Measurements from ENCODE around the gene DNM2.
"Not testable (repeated sequence)": the region's sequence is repeated elsewhere in the genome, so short reads cannot be mapped to it uniquely, and the experiment has no call there.

DNM2 gene

DNA sequence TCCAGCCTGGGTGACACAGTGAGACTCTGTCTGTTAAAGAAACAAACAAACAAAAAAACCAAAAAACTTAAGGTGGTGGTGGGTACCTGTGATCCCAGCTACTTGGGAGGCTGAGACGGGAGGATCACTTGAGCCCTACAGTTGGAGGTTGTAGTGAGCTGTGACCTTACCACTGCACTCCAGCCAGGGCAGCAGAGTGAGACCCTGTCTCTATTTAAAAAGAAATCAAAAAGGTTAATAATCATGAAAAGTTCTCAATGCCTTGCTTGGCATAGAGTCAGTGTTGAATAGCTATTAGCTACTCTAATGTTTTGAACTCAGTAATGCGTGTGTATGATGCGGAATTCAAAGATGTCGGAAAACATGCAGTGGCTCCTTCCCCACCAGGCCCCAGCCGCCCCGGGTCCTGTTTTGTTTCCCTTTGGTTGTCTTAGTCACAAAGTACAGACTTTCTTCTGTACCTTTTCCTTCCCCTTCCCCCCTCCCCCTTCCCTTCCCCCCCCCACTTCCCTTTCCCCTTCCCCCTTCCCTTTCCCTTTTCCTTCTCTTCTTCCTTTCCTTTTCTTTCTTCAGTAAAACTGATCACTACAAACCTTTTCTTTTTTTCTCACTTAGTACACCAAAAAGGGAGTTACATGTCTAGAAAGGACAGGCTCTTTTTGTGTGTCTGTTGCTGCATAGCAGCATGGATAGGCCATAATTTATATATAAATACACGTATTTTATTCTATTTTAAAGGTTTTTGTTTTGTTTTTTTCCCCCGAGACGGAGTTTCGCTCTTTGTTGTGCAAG lies 35.2 kb downstream of the DNM2 start:
- no peak for DNase-seq (ENCODE audit: low read depth)

GRCh38 chr19:10756371-10756770 lies 38.5 kb downstream of the DNM2 start:
- DNase-seq (ENCODE audit: low read depth), result no peak

DNA sequence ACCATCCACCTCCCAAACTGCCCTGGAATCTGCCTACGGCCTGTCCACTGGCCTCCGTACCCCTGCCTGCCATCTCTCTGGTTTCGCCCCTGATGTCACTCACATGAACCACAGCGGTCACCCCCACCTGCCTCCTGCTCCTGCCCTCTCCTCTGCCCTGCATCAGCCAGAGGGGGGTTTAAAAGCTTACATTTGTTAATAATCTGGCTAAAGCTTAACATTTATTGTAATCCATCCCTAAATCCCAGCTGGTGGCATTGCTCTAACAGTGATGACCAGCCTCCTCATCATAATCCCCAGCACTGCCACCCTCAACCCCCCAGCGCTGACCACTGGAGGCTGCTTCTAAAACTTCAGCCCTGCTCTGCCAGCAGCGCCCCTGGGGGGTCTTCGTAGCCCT lies 38.9 kb downstream of the DNM2 start:
- no peak for DNase-seq (ENCODE audit: low read depth)

DNA sequence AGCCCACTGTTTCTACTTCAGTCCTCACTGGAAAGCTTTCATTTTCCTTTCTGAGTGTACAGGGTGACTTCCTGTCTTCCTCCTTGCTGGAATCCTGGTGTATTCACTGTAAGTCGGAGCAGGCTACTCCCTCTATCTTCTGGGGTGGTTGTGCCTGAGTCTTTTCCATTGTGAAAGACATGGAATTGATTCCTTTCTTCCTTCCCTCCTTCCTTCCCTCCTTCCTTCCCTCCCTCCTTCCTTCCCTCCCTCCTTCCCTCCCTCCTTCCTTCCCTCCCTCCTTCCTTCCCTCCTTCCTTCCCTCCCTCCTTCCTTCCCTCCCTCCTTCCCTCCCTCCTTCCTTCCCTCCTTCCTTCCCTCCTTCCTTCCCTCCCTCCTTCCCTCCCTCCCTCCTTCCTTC lies 40.2 kb downstream of the DNM2 start:
- DNase-seq (ENCODE audit: low read depth), result not testable (repeated sequence)

DNA sequence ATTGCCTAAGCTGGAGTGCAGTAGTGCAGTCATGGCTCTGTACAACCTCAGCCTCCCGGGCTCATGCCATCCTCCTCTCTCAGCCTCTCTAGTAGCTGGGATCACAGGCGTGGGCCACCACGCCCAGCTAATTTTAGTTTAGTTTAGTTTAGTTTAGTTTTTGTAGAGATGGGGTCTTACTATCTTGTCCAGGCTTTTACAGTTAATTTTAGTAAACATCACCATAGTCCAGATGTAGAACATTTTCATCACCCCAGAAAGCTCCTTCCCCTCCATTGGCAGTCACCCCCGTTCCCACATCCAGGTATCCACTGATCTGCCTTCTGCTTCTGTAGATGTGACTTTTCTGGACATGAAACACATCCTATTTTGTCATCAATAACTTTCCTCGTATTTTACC lies 41.1 kb downstream of the DNM2 start:
- DNase-seq (ENCODE audit: low read depth), result no peak

GRCh38 chr19:10760273-10760944 lies 42.5 kb downstream of the DNM2 start:
- no peak for DNase-seq (ENCODE audit: low read depth)

DNA sequence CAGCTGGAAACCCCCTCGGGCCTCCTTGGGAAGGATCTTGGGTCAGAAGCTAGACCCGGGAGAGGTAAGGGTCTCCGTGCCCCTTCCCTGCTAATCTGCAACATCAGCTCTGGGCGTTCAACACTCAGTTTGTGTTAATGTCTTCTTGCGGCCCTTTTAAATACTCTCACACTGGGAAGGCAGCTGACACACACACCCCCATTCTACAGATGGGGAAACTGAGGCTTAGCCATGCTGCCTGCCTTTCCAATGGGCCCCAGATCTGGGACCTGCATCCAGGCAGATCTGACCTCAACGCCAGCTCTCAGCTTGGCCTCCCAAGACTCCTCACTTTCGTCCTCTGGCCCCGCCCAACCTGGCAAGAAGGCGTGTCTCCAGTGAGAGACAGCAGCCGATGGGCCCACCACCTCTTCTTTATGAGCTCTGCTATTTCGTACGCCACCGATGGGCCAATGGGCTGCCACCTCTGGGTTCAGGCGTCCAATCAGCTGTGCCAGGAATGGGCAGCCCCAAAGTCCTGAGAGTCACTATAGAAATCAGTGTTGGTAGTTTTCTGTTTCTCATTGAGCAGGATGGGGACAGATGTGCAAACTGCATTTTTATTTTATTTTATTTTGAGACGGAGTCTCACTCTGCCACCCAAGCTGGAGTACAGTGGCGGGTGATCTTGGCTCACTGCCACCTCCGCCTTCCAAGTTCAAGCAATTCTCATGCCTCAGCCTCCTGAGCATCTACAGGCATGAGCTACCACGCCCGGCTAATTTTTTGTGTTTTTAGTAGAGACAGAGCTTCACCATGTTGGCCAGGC lies 43.8 kb downstream of the DNM2 start:
- DNase-seq (ENCODE audit: low read depth), result no peak

GRCh38 chr19:10762656-10763055 lies 44.8 kb downstream of the DNM2 start:
- DNase-seq (ENCODE audit: low read depth), result no peak

- no peak for DNase-seq (ENCODE audit: low read depth)
These were observed 45.5 kb downstream of the DNM2 start for GRCh38 chr19:10763411-10763810.

GRCh38 chr19:10763828-10764339 lies 46.0 kb downstream of the DNM2 start:
- DNase-seq (ENCODE audit: low read depth), result no peak

DNA sequence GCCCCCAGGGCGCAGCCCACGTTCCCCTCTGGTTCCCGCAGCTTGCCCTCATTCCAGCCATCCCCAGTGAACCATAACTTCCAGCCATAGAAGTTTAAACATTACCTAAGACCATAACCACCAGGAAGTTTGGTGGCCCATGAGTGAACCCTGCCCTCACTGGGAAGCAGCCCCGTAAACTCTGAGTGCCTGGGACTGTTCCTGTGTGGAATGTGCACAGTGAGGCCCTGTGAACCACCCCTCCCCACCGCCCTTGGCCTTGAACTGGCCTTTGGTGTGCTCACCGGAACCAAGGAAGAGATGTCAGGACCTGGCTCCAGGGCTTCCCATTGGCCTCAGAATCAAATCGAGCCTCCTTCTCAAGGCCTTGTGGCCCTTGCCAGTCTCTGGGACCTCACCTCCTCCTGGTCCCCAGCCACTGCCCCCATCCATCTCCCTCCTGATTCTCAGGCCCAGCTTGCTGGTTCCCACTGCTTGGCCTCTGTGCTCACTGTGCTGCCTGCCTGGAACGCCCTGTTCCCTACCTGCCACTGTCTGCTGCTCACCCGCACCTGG lies 46.5 kb downstream of the DNM2 start:
- no peak for DNase-seq (ENCODE audit: low read depth)

GRCh38 chr19:10766049-10766623 lies 48.3 kb downstream of the DNM2 start:
- no peak for DNase-seq (ENCODE audit: low read depth)

DNA sequence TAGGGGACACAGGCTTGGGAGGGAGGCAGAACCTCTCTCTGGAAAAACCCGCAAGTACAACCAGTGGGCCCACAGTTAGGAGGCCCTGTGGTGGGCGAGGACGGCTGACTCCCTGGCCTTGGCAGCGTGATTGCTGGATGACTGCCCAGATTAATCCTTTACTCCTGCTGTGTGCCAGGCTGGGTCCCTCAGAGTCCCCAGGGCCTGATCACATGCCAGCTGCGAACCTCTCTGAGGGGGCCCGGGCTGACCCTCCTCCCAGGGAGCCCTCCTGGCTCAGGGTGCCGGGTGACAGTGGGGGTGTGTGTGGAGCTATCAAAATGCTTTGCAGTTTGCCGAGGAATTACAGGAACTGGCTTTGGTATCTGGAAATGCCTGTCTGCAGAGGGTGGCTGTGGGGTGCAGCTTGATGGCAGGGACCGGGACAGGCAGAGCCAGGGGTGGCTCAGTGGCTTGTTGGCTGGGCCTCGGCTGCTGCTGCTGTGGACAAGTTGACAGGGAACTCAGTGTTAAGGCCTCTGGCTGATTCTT lies 48.9 kb downstream of the DNM2 start:
- DNase-seq (ENCODE audit: low read depth), result no peak

- no peak for DNase-seq (ENCODE audit: low read depth)
These were observed 49.8 kb downstream of the DNM2 start for GRCh38 chr19:10767726-10768125.

- DNase-seq (ENCODE audit: low read depth), result no peak
These were observed 50.5 kb downstream of the DNM2 start for GRCh38 chr19:10768369-10768768.

- DNase-seq (ENCODE audit: low read depth), result no peak
These were observed 51.1 kb downstream of the DNM2 start for GRCh38 chr19:10768936-10769335.

DNA sequence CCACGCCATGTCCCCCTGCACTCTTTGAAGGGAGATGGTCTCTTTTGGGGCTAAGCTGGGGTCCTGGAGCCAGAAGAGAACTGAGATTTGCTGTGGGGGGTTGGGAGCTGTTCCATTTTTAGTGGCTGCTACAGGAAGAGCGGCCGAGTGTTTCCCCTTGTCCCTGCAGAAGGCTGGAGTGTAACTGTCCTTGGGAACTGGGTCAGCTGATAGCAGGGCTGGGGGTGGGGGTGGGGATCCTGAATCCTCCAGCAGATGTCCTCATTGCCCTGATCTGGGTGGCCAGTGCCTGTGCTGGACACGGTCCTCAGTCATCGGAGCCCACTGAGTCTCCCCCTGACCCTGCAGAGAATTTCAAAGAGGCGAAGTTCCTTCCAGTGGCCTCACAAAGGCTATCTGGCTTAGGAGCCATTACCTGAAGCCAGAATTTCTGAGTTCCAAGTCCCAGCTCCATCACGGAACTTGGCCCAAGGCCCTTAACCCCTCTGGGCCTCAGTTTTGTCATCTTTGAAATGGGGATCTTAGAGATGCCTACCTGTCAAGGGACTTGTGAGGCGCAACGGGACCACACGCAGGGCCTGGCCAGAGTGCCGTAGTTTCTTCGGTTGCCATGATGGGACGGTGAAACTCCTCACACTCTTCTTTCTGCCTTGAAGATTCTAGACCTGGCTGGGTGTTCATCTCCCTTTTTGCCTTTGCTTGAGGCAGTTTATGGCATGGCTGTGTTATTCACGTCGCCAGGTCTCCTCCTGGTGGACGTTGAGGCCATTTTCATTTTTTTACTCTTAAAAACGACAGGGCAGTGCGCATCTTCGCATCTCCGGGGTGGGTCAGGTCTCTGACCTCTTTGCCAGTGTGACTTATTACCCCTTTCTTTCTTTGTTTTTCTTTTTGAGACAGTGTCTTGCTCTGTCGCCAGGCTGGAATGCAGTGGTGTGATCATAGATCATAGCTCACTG lies 51.9 kb downstream of the DNM2 start:
- DNase-seq (ENCODE audit: low read depth), result no peak

DNA sequence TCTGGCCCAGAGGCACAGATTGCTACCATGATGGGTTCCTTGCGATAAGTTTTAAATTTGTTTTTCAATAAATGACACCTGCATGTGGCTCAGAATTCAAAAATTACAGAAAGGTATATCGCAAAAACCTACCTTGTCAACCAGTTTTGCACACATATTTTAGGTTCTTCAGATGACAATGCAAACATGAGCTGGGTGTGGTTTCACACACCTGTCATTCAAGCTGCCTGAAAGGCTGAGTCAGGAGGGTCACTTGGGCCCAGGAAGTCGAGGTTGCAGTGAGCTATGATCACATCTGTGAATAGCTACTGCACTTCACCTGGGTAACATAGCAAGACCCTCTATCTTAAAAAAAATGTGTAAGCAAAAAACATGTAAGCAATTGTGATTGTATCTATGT lies 56.1 kb downstream of the DNM2 start:
- no peak for DNase-seq (ENCODE audit: low read depth)

GRCh38 chr19:10774893-10775292 lies 57.0 kb downstream of the DNM2 start:
- no peak for DNase-seq (ENCODE audit: low read depth)

GRCh38 chr19:10776900-10777650 lies 59.2 kb downstream of the DNM2 start:
- DNase-seq (ENCODE audit: low read depth), result no peak

Data from GM04503 (cell line).